KMS-11 (cell line): ENCODE results near the gene LSAMP.

Experiments
- H2AFZ ChIP-seq: fragments of 200-600 bp; sonication (generic); 2 replicates; pipeline ENCODE4 v1.6.1; 2016; ENCODE audit warnings: antibody characterized with exemption, mixed run types, low read depth
- H3K27ac ChIP-seq: fragments of 200-600 bp; sonication (generic); 2 replicates; pipeline ENCODE4 v1.6.1; 2016; ENCODE audit warnings: mild to moderate bottlenecking, mixed run types
- H3K27me3 ChIP-seq: fragments of 200-600 bp; sonication (generic); 2 replicates; pipeline ENCODE4 v1.6.1; 2017; ENCODE audit warnings: mild to moderate bottlenecking, low read depth, mixed run types, moderate library complexity; ENCODE audit not compliant: insufficient read depth
- H3K36me3 ChIP-seq: fragments of 200-600 bp; sonication (generic); 2 replicates; pipeline ENCODE4 v1.6.1; 2017; ENCODE audit warnings: mild to moderate bottlenecking, mixed run types; ENCODE audit not compliant: insufficient read depth
- H3K4me1 ChIP-seq: fragments of 200-600 bp; sonication (generic); 2 replicates; pipeline ENCODE4 v1.6.1; 2016; ENCODE audit warnings: mild to moderate bottlenecking, low read depth, mixed run types; ENCODE audit not compliant: poor library complexity, severe bottlenecking
- H3K4me2 ChIP-seq: fragments of 200-600 bp; sonication (generic); 2 replicates; pipeline ENCODE4 v1.7.0; 2016; ENCODE audit warnings: mild to moderate bottlenecking, mixed run types
- H3K4me3 ChIP-seq: fragments of 200-600 bp; sonication (generic); IDR thresholded peaks from 2 replicates; pipeline ENCODE4 v1.6.1; 2017; ENCODE audit warnings: low read depth, low read length, mixed read lengths; ENCODE audit not compliant: insufficient read depth
- H3K79me2 ChIP-seq: fragments of 200-600 bp; sonication (generic); 2 replicates; pipeline ENCODE4 v1.6.1; 2016; ENCODE audit warnings: low read depth, mixed run types; ENCODE audit not compliant: insufficient read depth
- H3K9ac ChIP-seq: fragments of 200-600 bp; sonication (generic); 2 replicates; pipeline ENCODE4 v1.6.1; 2016; ENCODE audit warnings: mild to moderate bottlenecking, mixed run types
- H4K20me1 ChIP-seq: fragments of 200-600 bp; sonication (generic); 2 replicates; pipeline ENCODE4 v1.6.1; 2016; ENCODE audit warnings: mild to moderate bottlenecking, mixed run types; ENCODE audit not compliant: insufficient read depth
- CTCF ChIP-seq: fragments of 200-600 bp; sonication (generic); conservative IDR thresholded peaks from 2 replicates; pipeline ENCODE4 v1.6.1; 2017; ENCODE audit warnings: low read depth, mild to moderate bottlenecking, antibody characterized with exemption, low read length, moderate library complexity, mixed read lengths

LSAMP gene

GRCh38 chr3:115876876-115877614 is 568.2 kb downstream of the LSAMP start:
- Histone ChIP-seq H3K27me3 (no peaks in the 10 kb centered on the region), H3K27ac (no peak overlapping the region), H3K4me3 (no peak overlapping the region), H3K4me1 (no peaks in the 10 kb centered on the region), H2AFZ (no peak overlapping the region), H4K20me1 (no peaks in the 10 kb centered on the region), H3K36me3 (no peaks in the 10 kb centered on the region), H3K9ac (no peak overlapping the region), H3K4me2 (no peak overlapping the region), H3K79me2 (no peaks in the 10 kb centered on the region)
- TF ChIP-seq CTCF, result no peak

- no peak for TF ChIP-seq CTCF
- Histone ChIP-seq H3K4me2 (no peak overlapping the region), H3K27me3 (no peaks in the 10 kb centered on the region), H2AFZ (no peak overlapping the region), H3K36me3 (no peaks in the 10 kb centered on the region), H3K4me1 (no peaks in the 10 kb centered on the region), H3K27ac (no peak overlapping the region), H3K79me2 (no peaks in the 10 kb centered on the region), H3K9ac (no peak overlapping the region), H4K20me1 (no peaks in the 10 kb centered on the region), H3K4me3 (no peak overlapping the region)
Observed at GRCh38 chr3:115875460-115875859, 569.8 kb downstream of the LSAMP start.

- Histone ChIP-seq H3K36me3 (no peaks in the 10 kb centered on the region), H3K4me3 (no peak overlapping the region), H3K4me2 (no peak overlapping the region), H2AFZ (no peak overlapping the region), H3K4me1 (no peaks in the 10 kb centered on the region), H3K27ac (no peak overlapping the region), H3K27me3 (no peaks in the 10 kb centered on the region), H4K20me1 (no peaks in the 10 kb centered on the region), H3K79me2 (no peaks in the 10 kb centered on the region), H3K9ac (no peak overlapping the region)
- TF ChIP-seq CTCF, result no peak
Observed at GRCh38 chr3:115871735-115872134, 573.6 kb downstream of the LSAMP start.

- TF ChIP-seq CTCF, result no peak
- Histone ChIP-seq H3K9ac (no peak overlapping the region), H3K4me2 (no peak overlapping the region), H3K27me3 (no peaks in the 10 kb centered on the region), H3K4me3 (no peak overlapping the region), H3K4me1 (no peaks in the 10 kb centered on the region), H2AFZ (no peak overlapping the region), H3K79me2 (no peaks in the 10 kb centered on the region), H4K20me1 (no peaks in the 10 kb centered on the region), H3K27ac (no peak overlapping the region), H3K36me3 (no peaks in the 10 kb centered on the region)
Observed at GRCh38 chr3:115864911-115865310, 580.4 kb downstream of the LSAMP start.
